Effector CD8-positive, alpha-beta T cell (primary cell): ENCODE results near the gene VGF.
"Not testable (repeated sequence)": the region's sequence is repeated elsewhere in the genome, so short reads cannot be mapped to it uniquely, and the experiment has no call there.

ENCODE experiments used
- DNase-seq: peaks from one replicate; lab custom pipeline; 2025; lab: John Stamatoyannopoulos, UW

VGF gene

DNA sequence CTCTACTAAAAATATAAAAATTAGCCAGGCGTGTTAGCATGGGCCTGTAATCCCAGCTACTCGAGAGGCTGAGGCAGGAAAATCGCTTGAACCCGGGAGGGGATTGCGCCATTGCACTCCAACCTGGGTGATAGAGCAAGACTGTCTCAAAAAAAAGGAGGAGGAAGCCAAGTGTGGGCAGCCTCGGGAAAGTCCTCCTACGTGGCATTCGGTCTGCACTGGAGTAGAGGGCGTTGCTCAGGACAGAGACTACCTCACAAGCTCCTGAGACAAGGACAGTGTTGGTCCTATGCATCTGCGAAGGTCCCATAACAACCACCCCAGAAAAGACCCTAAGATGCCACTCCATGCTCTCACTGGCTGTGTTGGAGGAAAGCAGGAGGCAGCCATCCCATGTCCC is 48.5 kb downstream of the VGF start:
- no peak for DNase-seq

DNA sequence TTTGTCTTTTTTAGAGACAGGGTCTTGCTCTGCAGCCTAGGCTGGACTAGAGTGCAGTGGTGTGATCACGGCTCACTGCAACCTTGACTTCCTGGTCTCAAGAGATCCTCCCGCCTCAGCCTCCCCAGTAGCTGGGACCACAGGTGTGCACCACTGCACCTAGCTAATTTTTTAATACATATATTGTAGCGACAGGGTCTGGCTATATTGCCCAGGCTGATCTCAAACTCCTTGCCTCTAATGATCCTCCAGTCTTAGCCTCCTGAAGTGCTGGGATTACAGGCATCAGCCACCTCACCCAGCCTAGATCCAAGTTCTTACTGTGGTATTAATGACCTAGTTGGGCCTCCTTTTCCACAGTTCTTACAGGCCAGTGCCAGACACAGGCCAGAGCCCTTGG is 50.2 kb downstream of the VGF start:
- DNase-seq = no peak

DNA sequence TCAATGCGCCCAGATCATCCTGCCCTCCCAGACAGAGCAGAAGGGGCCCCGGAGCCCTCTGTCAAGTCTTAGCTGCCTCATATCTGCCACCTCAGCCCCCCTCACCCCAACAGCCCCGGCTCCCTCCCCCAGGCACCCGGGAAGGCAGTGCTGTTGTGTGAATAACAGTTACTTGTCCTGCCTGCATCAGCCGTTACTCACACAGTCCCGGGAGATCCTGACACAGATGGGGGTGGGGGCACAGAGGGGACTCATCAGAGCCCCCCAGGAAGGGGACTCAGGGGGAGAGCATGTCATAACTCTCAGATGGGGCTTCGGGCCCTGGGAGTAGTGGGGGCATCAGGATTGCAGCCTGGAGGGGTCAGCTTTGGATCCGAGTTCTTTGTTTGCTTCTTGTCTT is 50.9 kb downstream of the VGF start:
- DNase-seq = no peak

DNA sequence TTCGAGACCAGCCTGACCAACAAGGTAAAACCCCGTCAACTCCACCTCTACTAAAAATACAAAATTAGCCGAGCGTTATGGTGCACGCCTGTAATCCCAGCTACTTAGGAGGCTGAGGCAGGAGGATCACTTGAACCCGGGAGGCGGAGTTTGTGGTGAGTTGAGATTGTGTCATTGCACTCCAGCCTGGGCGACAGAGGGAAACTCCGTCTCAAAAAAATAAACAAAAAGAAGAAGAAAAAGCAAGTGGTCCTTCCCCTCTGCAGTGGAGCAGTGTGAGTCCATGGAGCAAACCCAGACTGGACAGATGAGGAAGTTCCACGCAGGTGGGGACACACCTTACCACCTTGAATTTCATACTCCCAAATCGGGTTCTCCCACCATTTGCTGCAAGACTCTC is 51.5 kb downstream of the VGF start:
- DNase-seq = no peak

DNA sequence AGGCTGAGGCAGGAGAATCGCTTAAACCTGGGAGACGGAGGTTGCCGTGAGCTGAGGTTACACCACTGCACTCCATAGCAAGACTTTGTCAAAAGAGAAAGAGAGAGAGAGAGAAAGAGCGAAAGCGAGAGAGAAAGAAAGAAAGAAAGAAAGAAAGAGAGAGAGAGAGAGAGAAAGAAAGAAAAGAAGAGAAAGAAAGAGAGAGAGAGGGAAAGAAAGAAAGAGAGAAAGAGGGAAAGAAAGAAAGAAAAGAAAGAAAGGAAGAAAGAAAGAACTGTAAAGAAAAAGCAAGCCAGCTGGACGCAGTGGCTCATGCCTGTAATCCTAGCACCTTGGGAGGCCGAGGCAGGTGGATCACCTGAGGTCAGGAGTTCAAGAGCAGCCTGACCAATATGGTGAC is 52.2 kb downstream of the VGF start:
- not testable (repeated sequence) for DNase-seq
